ENCODE data around the gene SPDYE1.
"Not testable (repeated sequence)": the region's sequence is repeated elsewhere in the genome, so short reads cannot be mapped to it uniquely, and the experiment has no call there.

DNA sequence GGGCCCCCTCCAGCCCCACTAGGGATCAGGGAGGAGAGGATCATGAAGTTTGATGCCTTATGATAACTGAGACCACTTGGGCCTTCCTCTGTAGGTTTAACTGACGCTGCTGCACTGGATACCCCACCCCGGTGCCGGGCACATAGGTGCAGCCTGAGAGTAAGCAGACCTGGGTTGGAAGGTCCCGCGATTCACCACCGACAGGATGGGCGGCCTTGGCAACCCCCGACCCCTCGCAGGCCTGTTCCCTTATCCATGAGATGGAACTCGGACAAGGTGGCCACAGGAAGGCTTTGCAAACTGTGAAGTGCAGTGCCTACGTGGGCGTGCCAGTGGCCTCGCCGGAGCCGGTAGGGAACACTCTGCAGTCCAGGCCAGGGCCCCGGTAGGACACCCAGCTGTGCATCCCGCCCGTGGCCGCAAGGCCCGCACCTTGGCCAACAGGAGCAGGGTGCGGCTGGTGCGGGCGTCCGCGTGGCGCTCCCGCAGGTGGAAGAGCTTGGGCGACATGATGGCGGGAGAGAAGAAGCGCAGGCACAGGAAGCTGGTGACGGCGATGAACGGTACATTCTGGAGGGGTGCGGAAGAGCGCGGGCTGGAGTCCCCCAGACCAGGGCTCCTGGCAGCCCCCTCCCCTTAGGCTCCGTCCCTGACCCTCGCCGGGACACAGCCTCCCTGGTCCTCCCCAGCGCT lies 42.2 kb downstream of the SPDYE1 start:
- TF ChIP-seq, protein P1, sequence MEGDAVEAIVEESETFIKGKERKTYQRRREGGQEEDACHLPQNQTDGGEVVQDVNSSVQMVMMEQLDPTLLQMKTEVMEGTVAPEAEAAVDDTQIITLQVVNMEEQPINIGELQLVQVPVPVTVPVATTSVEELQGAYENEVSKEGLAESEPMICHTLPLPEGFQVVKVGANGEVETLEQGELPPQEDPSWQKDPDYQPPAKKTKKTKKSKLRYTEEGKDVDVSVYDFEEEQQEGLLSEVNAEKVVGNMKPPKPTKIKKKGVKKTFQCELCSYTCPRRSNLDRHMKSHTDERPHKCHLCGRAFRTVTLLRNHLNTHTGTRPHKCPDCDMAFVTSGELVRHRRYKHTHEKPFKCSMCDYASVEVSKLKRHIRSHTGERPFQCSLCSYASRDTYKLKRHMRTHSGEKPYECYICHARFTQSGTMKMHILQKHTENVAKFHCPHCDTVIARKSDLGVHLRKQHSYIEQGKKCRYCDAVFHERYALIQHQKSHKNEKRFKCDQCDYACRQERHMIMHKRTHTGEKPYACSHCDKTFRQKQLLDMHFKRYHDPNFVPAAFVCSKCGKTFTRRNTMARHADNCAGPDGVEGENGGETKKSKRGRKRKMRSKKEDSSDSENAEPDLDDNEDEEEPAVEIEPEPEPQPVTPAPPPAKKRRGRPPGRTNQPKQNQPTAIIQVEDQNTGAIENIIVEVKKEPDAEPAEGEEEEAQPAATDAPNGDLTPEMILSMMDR (IDR thresholded peaks at IDR 0.05): not testable (repeated sequence)
- TF ChIP-seq, protein P2, sequence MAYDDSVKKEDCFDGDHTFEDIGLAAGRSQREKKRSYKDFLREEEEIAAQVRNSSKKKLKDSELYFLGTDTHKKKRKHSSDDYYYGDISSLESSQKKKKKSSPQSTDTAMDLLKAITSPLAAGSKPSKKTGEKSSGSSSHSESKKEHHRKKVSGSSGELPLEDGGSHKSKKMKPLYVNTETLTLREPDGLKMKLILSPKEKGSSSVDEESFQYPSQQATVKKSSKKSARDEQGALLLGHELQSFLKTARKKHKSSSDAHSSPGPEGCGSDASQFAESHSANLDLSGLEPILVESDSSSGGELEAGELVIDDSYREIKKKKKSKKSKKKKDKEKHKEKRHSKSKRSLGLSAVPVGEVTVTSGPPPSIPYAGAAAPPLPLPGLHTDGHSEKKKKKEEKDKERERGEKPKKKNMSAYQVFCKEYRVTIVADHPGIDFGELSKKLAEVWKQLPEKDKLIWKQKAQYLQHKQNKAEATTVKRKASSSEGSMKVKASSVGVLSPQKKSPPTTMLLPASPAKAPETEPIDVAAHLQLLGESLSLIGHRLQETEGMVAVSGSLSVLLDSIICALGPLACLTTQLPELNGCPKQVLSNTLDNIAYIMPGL (CRISPR knock-in tag; IDR thresholded peaks at IDR 0.05): not testable (repeated sequence)
- TF ChIP-seq, protein P3, sequence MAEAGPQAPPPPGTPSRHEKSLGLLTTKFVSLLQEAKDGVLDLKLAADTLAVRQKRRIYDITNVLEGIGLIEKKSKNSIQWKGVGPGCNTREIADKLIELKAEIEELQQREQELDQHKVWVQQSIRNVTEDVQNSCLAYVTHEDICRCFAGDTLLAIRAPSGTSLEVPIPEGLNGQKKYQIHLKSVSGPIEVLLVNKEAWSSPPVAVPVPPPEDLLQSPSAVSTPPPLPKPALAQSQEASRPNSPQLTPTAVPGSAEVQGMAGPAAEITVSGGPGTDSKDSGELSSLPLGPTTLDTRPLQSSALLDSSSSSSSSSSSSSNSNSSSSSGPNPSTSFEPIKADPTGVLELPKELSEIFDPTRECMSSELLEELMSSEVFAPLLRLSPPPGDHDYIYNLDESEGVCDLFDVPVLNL (CRISPR knock-in tag; IDR thresholded peaks at IDR 0.05; ENCODE audit: borderline replicate concordance, low read depth): not testable (repeated sequence)
- not testable (repeated sequence) for TF ChIP-seq ETV6 (CRISPR knock-in tag; IDR thresholded peaks at IDR 0.05)
- TF ChIP-seq, protein P4, sequence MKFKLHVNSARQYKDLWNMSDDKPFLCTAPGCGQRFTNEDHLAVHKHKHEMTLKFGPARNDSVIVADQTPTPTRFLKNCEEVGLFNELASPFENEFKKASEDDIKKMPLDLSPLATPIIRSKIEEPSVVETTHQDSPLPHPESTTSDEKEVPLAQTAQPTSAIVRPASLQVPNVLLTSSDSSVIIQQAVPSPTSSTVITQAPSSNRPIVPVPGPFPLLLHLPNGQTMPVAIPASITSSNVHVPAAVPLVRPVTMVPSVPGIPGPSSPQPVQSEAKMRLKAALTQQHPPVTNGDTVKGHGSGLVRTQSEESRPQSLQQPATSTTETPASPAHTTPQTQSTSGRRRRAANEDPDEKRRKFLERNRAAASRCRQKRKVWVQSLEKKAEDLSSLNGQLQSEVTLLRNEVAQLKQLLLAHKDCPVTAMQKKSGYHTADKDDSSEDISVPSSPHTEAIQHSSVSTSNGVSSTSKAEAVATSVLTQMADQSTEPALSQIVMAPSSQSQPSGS (CRISPR knock-in tag; IDR thresholded peaks at IDR 0.05; ENCODE audit: borderline replicate concordance, low read depth): not testable (repeated sequence)
